Stimulated activated CD8-positive, alpha-beta memory T cell treated with anti-CD3 and anti-CD28 coated beads, Interleukin-12 subunit alpha, Interleukin-12 subunit beta, amount 100 ng/mL, for 4 hours (primary cell): ENCODE data around the gene SPTA1.
"Not testable (repeated sequence)": the region's sequence is repeated elsewhere in the genome, so short reads cannot be mapped to it uniquely, and the experiment has no call there.

Experiments used
- DNase-seq: peaks from one replicate; pipeline ENCODE4 v3.0.0-alpha.2; 2020; ENCODE audit warnings: low read depth

SPTA1 gene

DNA sequence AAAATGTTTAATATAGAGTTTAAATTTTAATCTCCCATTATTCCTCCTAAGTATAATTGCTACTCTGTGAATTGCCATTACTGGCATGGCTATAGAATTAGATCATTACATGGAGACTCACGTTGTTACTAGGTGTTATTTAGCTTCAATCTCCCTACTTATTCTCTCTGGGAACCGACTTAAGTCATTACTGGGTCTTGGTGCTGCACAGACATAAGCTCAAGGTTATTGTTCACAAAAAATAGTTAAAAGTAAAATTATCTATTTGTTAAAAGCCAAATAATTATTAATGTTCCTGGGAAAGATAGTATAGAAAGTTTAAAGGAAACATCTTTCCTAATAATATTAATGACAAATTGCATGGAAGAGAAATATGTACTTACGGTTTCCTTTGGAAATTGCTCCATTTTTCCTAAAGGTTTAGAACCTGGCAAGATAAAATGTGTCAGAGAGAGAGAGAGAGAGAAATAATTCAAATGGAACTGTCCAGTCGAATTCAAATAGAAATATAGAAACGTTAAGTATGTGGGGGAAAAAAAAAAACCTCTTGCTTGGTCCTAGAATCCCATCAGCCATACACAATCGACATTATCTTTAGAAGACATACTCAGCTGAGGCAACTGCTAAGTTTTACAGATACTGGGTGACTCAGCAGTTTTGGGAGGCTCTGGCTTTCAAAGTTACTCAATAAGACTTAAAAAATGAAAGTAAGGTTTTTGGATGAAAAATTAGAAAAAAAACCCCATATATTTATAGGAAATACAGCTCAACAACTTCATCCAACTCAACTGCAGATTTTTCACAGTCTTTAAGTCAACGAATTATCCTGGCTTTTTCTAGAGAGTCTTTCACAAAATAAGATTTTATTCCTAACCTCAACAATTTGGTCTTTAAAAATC lies at the start of gene SPTA1:
Gene SPTA1 (minus strand): TSS at position 605 of the 899 bp plus-strand sequence. CDS start 198 bp downstream, at position 407.
- no peak for DNase-seq

GRCh38 chr1:158735848-158736247 lies 49.3 kb upstream of the SPTA1 start:
- DNase-seq, result no peak

- DNase-seq, result no peak
Measured at GRCh38 chr1:158732524-158732923, 46.0 kb upstream of the SPTA1 start.

- DNase-seq, result no peak
Measured at GRCh38 chr1:158731707-158732106, 45.2 kb upstream of the SPTA1 start.

DNA sequence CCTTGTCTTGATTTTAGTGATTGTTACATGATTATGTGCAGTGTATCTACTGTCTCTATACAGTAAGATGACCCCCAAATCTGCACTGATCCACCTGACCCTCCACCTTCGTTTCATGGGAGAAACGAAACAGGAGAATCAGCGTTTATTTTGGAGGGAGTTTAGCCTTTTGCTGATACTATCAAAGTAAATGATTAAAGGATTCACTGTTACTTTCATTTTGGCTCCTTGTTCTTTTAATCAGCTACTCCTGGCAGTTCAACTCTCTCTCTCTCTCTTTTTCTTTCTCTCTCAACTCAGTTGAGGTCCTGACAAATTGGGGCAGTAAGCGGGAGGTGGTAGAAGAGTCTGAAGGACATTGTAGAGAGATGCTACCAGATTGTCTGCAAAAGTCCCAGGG lies 43.9 kb upstream of the SPTA1 start:
- DNase-seq, result no peak

DNA sequence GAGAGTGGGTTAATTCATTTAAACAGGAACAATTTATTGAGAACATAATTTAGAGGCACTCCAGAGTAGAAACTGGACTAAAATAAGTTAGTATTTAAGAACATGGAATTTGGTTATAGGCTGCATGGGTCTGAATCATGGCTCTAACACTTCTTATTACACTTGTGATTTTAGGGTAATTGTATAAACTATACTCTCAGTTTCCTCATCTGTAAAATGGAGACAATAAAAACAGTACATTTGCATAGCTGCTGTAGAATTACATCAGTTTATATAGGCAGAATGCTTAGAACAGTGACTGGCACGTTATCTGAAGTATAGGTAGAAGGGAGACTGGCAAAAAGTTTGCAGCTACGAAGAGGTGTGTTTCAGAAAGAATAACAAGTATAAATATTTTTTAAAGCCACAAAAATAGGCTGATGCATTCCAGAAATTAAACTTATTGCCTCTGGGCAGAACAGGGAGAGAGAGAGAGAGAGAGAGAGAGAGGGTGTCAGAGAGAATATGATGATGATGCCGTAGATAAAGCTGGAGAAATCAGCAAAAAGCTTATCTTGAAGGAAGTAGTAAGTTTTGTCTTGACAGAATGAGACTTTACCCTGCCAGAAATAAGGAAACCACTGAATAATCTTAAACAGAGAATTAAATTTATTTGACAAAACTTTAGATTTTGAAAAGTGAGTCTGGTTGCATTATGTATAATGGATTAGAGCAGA lies 42.2 kb upstream of the SPTA1 start:
- no peak for DNase-seq

- no peak for DNase-seq
Measured at GRCh38 chr1:158724442-158724841, 37.9 kb upstream of the SPTA1 start.

DNA sequence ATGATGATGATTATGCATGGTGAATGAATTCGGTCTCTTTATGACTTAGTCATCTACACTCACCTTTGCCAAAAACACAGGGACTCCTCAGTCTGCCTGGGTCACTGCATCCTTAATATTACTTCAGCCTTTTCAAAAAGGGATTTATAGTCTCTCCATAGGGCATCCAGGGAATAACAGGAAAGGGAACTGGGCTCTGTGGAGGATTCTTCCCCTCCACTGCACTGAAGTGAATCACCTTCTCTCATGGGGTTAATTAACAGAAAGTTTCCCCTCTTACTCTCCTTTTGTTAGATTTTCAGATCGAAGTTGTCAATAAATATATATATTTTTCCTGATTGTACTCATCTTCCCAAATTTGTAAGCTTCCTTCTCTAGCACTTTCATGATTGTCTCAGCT lies 34.1 kb upstream of the SPTA1 start, which contains the start of gene OR6K3:
Gene OR6K3 (minus strand): TSS at position 101 of the 400 bp plus-strand sequence. CDS start 2,605 bp downstream, outside the sequence.
- no peak for DNase-seq

DNA sequence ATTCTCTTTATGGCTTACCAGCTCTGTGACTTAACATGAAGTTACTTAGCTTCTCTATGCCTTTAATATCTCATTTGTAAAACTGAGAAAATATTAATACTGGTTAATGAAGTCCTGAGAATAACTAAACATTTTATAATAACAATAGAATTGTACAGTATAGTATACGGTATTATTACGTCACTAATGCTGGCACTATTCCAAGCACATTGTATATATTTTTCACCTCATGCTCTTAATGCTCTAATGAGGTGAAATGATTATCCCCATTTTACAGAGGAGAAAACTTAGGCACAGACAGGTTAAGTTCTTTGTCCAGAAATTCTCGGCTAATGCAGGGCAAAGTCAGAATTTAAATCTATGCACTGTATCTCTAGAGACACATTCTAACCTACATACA lies 33.1 kb upstream of the SPTA1 start:
- no peak for DNase-seq

- no peak for DNase-seq
Measured at GRCh38 chr1:158717344-158717743, 30.8 kb upstream of the SPTA1 start.

GRCh38 chr1:158716335-158716734 lies 29.8 kb upstream of the SPTA1 start:
- no peak for DNase-seq

DNA sequence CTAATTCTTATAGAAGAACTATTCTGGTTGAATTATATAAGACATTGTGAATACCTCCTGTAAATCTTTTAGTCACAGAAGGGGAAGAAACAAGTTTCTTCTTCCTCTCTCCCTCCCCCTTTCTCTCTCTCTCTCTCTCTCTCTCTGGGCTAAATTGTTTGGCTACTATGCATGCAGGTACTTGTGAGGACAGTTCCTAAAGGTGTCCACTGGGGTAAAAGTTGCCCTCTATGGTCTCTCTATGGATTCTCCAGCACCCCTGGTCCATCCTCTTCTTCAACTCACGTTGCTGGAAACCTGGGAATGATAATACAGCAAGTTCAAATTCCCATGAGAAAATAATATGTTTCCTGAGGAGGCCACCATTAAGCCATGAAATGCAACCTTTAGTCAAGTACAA lies 28.2 kb upstream of the SPTA1 start:
- no peak for DNase-seq

DNA sequence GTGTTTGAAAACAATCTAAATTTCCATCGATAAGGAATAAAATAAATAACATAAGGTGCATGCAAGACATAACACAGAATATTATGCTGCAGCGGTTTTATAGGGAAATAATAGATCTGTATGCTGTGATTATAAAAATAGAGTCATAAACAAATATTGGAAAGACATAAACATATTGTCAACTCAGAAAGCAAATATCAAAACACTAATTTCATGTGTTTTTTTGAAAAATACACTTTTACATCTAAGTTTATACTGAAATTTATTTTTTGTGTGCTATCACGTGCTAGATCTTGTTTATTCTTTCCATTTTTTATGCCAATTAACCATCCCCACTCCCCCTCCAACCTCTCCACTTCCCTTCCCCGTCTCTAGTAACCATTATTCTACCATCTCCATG lies 24.6 kb upstream of the SPTA1 start:
- no peak for DNase-seq

GRCh38 chr1:158706096-158706495 lies 19.6 kb upstream of the SPTA1 start:
- no peak for DNase-seq

GRCh38 chr1:158700552-158700951 lies 14.0 kb upstream of the SPTA1 start, which contains the start of gene OR6K2:
Gene OR6K2, minus strand, starts transcription at chr1:158700652. Its CDS starts 0 bp downstream, at chr1:158700652.
- DNase-seq, result no peak

DNA sequence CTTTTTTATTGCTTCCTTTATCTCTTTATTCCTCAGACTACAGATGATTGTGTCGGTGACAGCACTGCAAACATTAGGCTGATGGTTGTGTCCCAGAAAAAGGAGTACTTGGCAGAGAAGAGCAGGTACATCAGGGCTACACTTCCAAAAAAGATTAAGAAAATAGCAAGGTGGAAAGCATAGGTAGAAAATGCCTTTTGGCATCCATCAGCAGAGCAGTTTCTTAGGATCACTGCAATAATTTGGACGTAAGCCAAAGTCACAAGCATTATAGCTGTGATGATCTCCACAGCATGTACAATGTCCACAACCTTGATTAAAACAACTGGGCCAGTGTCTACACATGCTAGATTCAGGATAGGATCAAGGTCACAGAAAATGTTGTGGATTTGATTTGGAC lies 8.1 kb upstream of the SPTA1 start:
- DNase-seq, result no peak

DNA sequence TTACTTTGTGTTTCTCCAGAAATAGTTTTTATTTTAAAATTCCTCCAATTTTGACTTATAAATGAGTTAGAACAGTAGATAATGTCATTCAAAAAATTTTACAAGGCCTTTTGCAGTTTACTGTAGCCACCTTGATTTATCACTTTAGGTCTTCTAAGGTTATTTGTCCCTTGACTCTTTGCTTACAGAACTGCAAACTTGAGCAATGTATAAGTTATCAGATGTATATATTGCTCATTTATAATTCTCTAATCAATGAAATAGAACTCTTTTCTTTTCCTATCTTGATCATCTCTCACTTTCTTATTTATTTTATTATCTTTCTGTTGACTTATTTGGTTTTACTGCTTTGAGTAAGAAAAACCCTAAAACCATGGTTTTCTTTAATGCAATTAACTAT lies 5.8 kb upstream of the SPTA1 start:
- no peak for DNase-seq

DNA sequence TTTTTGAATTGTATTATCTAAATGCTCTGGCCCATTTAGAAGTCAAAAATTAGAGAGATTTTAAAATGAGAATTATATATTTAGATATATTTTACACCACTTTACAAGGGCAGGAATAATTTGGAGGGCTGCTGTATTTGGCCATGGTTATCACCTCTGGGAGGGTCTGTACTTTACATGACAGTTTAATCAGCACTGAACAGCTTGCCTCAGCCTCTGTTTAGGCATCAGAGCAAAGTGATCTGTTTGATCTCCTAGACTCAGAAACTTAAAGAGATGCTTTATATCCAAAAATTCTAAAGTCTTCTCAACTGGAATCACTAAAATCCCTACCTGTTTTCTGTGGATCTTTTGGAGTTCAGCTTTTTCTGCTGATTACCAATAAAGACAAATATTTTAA lies 5.4 kb upstream of the SPTA1 start:
- DNase-seq, result no peak

GRCh38 chr1:158691149-158691548 lies 4.6 kb upstream of the SPTA1 start:
- DNase-seq, result not testable (repeated sequence)

GRCh38 chr1:158689875-158690274 lies 3.4 kb upstream of the SPTA1 start:
- no peak for DNase-seq

DNA sequence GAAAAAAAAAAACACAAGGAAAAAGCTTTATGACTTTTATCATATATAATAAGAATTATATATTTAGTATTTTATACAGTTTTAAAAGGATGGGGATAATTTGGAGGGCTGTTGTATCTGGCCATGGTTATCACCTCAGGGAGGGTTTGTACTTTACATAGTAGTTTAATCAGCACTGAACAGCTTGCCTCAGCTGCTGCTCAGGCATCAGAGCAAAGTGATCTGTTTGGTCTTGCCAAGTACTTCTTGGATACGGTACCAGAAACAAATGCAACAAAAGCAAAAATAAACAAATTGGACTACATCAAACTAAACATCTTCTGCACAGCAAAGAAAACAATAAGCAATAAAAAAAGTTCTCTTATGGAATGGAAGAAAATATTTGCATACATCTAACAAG lies 2.6 kb upstream of the SPTA1 start:
- no peak for DNase-seq

DNA sequence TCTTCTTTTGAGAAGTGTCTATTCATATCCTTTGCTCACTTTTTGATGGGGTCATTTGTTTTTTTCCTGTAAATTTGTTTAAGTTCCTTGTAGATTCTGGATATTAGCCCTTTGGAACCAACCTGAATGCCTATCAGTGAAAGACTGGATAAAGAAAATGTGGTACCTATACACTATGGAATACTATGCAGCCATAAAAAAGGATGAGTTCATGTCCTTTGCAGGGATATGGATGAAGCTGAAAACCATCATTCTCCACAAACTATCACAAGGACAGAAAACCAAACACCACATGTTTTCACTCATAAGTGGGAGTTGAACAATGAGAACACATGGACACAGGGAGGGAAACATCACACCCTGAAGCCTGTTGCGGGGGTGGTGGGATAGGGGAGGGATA lies 1.8 kb upstream of the SPTA1 start:
- not testable (repeated sequence) for DNase-seq

DNA sequence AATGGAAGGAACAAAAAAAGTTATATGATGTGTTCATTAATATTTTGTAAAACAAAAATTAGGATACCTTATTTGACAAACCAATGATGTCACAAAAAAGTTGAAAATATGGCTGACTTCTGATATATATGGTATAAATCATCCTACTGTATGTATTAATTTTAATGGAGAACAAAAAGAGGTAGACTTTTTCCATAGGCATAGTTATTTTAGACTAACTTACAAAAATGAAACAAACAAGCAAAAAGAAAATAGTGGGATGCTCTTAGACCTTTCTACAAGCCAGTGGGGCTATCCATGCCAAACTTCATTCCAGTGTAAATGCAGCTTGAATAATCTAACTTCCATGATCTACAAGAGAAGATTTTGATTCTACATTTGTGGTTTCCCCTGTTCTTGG lies 522 bp upstream of the SPTA1 start:
- no peak for DNase-seq
